Glomerular visceral epithelial cell (primary cell): Measurements from ENCODE around the gene ALS2.

Experiments
- DNase-seq: peaks from one replicate; pipeline ENCODE4 v3.0.0-alpha.2; 2016; ENCODE audit errors: extremely low spot score

ALS2 gene

GRCh38 chr2:201758234-201758633 lies 22.5 kb downstream of the ALS2 start:
- DNase-seq = peak; percentile 30

GRCh38 chr2:201754717-201755415 lies 25.9 kb downstream of the ALS2 start:
- DNase-seq = no peak

- no peak for DNase-seq
Observed at GRCh38 chr2:201751566-201751965, 29.2 kb downstream of the ALS2 start.

GRCh38 chr2:201746551-201746950 lies 34.2 kb downstream of the ALS2 start:
- DNase-seq = no peak

GRCh38 chr2:201735486-201735885 lies 45.2 kb downstream of the ALS2 start:
- DNase-seq = no peak

GRCh38 chr2:201734111-201734510 lies 46.6 kb downstream of the ALS2 start:
- no peak for DNase-seq

- DNase-seq = no peak
Observed at GRCh38 chr2:201733544-201733943, 47.2 kb downstream of the ALS2 start.

GRCh38 chr2:201730651-201731285 lies 50.0 kb downstream of the ALS2 start:
- DNase-seq = no peak

GRCh38 chr2:201715459-201715858 lies 65.3 kb downstream of the ALS2 start:
- peak; percentile 40 for DNase-seq

- no peak for DNase-seq
Observed at GRCh38 chr2:201712726-201713125, 68.0 kb downstream of the ALS2 start.

GRCh38 chr2:201709747-201710146 lies 71.0 kb downstream of the ALS2 start:
- no peak for DNase-seq

- DNase-seq = no peak
Observed at GRCh38 chr2:201709049-201709448, 71.7 kb downstream of the ALS2 start.

- no peak for DNase-seq
Observed at GRCh38 chr2:201707753-201708152, 73.0 kb downstream of the ALS2 start.

- no peak for DNase-seq
Observed at GRCh38 chr2:201707142-201707541, 73.6 kb downstream of the ALS2 start.

GRCh38 chr2:201704536-201704935 lies 76.2 kb downstream of the ALS2 start:
- no peak for DNase-seq

GRCh38 chr2:201701646-201702045 lies 79.1 kb downstream of the ALS2 start:
- no peak for DNase-seq

- DNase-seq = no peak
Observed at GRCh38 chr2:201699416-201699815, 81.3 kb downstream of the ALS2 start.

- DNase-seq = peak; percentile 14
Observed at GRCh38 chr2:201698588-201699226, 82.0 kb downstream of the ALS2 start, which contains the start of gene MPP4. MPP4 (minus strand) TSS chr2:201698644; CDS start chr2:201693954, 4,690 bp downstream.

- peak; percentile 38 for DNase-seq
Observed at GRCh38 chr2:201697899-201698298, 82.8 kb downstream of the ALS2 start.

GRCh38 chr2:201696151-201696659 lies 84.5 kb downstream of the ALS2 start:
- peak; percentile 56 for DNase-seq

- no peak for DNase-seq
Observed at GRCh38 chr2:201685156-201685555, 95.6 kb downstream of the ALS2 start.

GRCh38 chr2:201680743-201681142 lies 100.0 kb downstream of the ALS2 start:
- DNase-seq = no peak

- no peak for DNase-seq
Observed at GRCh38 chr2:201678401-201678800, 102.3 kb downstream of the ALS2 start.
